Smooth muscle cell (in vitro differentiated cells): ENCODE data around the gene MARS1. TPM values are rescaled to one million over a fixed set of nuclear protein-coding genes. Genes with fewer than 3 reads are reported as not detected.

Source experiments
- DNase-seq: peaks from one replicate; lab custom pipeline; 2025; ENCODE audit not compliant: unreplicated experiment; lab: John Stamatoyannopoulos, UW
- H2AFZ ChIP-seq: fragments of 200-600 bp; sonication (generic); 2 replicates; pipeline ENCODE4 v1.6.0; 2016; ENCODE audit warnings: antibody characterized with exemption, low read depth, mild to moderate bottlenecking
- H3F3A ChIP-seq: fragments of 200-600 bp; sonication (generic); 2 replicates; pipeline ENCODE4 v1.6.0; 2017; ENCODE audit warnings: antibody characterized with exemption, low read depth
- H3K27ac ChIP-seq: fragments of 200-600 bp; sonication (generic); 2 replicates; pipeline ENCODE4 v1.5.1; 2016; ENCODE audit warnings: low read depth, mild to moderate bottlenecking
- H3K27me3 ChIP-seq: fragments of 200-600 bp; sonication (generic); 2 replicates; pipeline ENCODE4 v1.6.1; 2016; ENCODE audit warnings: low read depth, mild to moderate bottlenecking
- H3K36me3 ChIP-seq: fragments of 200-600 bp; sonication (generic); 2 replicates; pipeline ENCODE4 v1.5.1; 2016; ENCODE audit warnings: low read depth
- H3K4me1 ChIP-seq: fragments of 200-600 bp; sonication (generic); 2 replicates; pipeline ENCODE4 v1.5.1; 2016; ENCODE audit warnings: low read depth
- H3K4me2 ChIP-seq: fragments of 200-600 bp; sonication (generic); 2 replicates; pipeline ENCODE4 v1.6.0; 2016; ENCODE audit warnings: mild to moderate bottlenecking
- H3K4me3 ChIP-seq: fragments of 200-600 bp; sonication (generic); 2 replicates; pipeline ENCODE4 v1.5.1; 2016; ENCODE audit warnings: mild to moderate bottlenecking
- H3K79me2 ChIP-seq: fragments of 200-600 bp; sonication (generic); 2 replicates; pipeline ENCODE4 v1.6.0; 2016; ENCODE audit warnings: low read depth, mild to moderate bottlenecking
- H3K9ac ChIP-seq: fragments of 200-600 bp; sonication (generic); 2 replicates; pipeline ENCODE4 v1.6.0; 2016; ENCODE audit warnings: low read depth
- H3K9me3 ChIP-seq: fragments of 200-600 bp; sonication (generic); replicated peaks from 2 replicates; pipeline ENCODE4 v1.5.1; 2016; ENCODE audit warnings: low read depth
- H4K20me1 ChIP-seq: fragments of 200-600 bp; sonication (generic); 2 replicates; pipeline ENCODE4 v1.6.0; 2016; ENCODE audit warnings: low read depth
- CTCF ChIP-seq: fragments of 200-600 bp; sonication (generic); IDR thresholded peaks from 2 replicates; pipeline ENCODE4 v1.5.1; 2017; ENCODE audit warnings: borderline replicate concordance, mild to moderate bottlenecking, antibody characterized with exemption; ENCODE audit not compliant: insufficient read depth, poor library complexity, severe bottlenecking
- WGBS: methylation state at CpG from one replicate; pipeline ENCODE4 v1.1.7; 2016; ENCODE audit warnings: low lambda C conversion rate; 5-methylcytosine and 5-hydroxymethylcytosine counted together
- polyA plus RNA-seq: library from polyadenylated mRNA; unstranded; fragments of >200 nt; fragmentation: Nextera tagmentation; extraction: Ambion mirVana; gene quantifications from 2 replicates; pipeline ENCODE4 v1.2.1, GENCODE V29; 2016
- total RNA-seq: library from RNA; depleted of rRNA; stranded (reverse); fragments of >200 nt; gene quantifications from 2 replicates; pipeline ENCODE4 v1.2.3, GENCODE V29; 2014

The MARS1 gene
- total and polyA plus RNA-seq, 2 experiments from 2014 or later = 186 to 192 TPM

- Histone ChIP-seq H3K36me3 (no peaks in the 10 kb centered on the region), H4K20me1 (peaks cover 42% of the 10 kb centered on the region), H3K9me3 (no peaks in the 10 kb centered on the region), H3K4me1 (peaks cover 31% of the 10 kb centered on the region), H3K27me3 (no peaks in the 10 kb centered on the region), H3K4me2 (peak overlapping the region; percentile 92), H3F3A (peaks cover 32% of the 10 kb centered on the region), H2AFZ (no peak overlapping the region), H3K4me3 (peak overlapping the region; percentile 97), H3K79me2 (peaks cover 37% of the 10 kb centered on the region), H3K27ac (peak overlapping the region; percentile 97), H3K9ac (peak overlapping the region; percentile 81)
- DNase-seq = no peak
- TF ChIP-seq CTCF = no peak
- 79% methylated on average over 14 of the region's 14 CpGs for WGBS
Measured at GRCh38 chr12:57523706-57524614, 36.1 kb downstream of the MARS1 start.

GRCh38 chr12:57524814-57525614, 37.1 kb downstream of the MARS1 start:
- H3K4me2 ChIP-seq = peak overlapping the region; percentile 92
- no peak overlapping the region for H3K27ac ChIP-seq
- H3K4me3 ChIP-seq = peak overlapping the region; percentile 97
- 93% methylated on average over 11 of the region's 11 CpGs for WGBS
- H3K36me3 ChIP-seq = no peaks in the 10 kb centered on the region
- H3K79me2 ChIP-seq = peaks cover 28% of the 10 kb centered on the region
- no peak for TF ChIP-seq CTCF
- H3K9ac ChIP-seq = no peak overlapping the region
- no peak overlapping the region for H2AFZ ChIP-seq
- H3K4me1 ChIP-seq = peaks cover 24% of the 10 kb centered on the region
- peaks cover 40% of the 10 kb centered on the region for H4K20me1 ChIP-seq
- no peaks in the 10 kb centered on the region for H3K9me3 ChIP-seq
- H3K27me3 ChIP-seq = no peaks in the 10 kb centered on the region
- DNase-seq = no peak
- H3F3A ChIP-seq = peaks cover 33% of the 10 kb centered on the region

GRCh38 chr12:57525615-57526383, 37.9 kb downstream of the MARS1 start:
- H2AFZ ChIP-seq = no peak overlapping the region
- H3K9ac ChIP-seq = no peak overlapping the region
- no peaks in the 10 kb centered on the region for H3K27me3 ChIP-seq
- peaks cover 28% of the 10 kb centered on the region for H3K79me2 ChIP-seq
- no peaks in the 10 kb centered on the region for H3K36me3 ChIP-seq
- no peak for TF ChIP-seq CTCF
- H3K9me3 ChIP-seq = no peaks in the 10 kb centered on the region
- peaks cover 24% of the 10 kb centered on the region for H3K4me1 ChIP-seq
- no peak overlapping the region for H3K4me2 ChIP-seq
- peaks cover 40% of the 10 kb centered on the region for H3F3A ChIP-seq
- no peak overlapping the region for H3K27ac ChIP-seq
- H4K20me1 ChIP-seq = peaks cover 43% of the 10 kb centered on the region
- H3K4me3 ChIP-seq = no peak overlapping the region
- 98% methylated on average over 14 of the region's 16 CpGs for WGBS
- DNase-seq = no peak
